ENCODE data around the gene HJV. TPM values are rescaled to one million over a fixed set of nuclear protein-coding genes. Genes with fewer than 3 reads are reported as not detected.
"Not testable (repeated sequence)": the region's sequence is repeated elsewhere in the genome, so short reads cannot be mapped to it uniquely, and the experiment has no call there.

The HJV gene
- polyA plus RNA-seq (ENCODE audit: insufficient read length in 12 of 12): 100 to 1,000 TPM in 10 of 12 donors, 10 to 100 TPM in 1, not detected in 1; 56.1 to 322 (median 225) TPM
- long read RNA-seq, donor 1: 0 reads
- long read RNA-seq, donor 2, transcript HJV-201 (4 exons, 2,234 nt): minor isoform, 15 of 116 reads
- long read RNA-seq, donor 2, transcript HJV-205 (3 exons, 1,419 nt): minor isoform, 5 of 116 reads
- long read RNA-seq, donor 2, transcript HJV-202 (3 exons, 2,123 nt): major isoform, 40 of 116 reads
- long read RNA-seq, donor 2, transcript HJV-204 (2 exons, 1,381 nt): minor isoform, 5 of 116 reads
- long read RNA-seq, donor 2, partial matches to known transcripts: 21 of 116 reads
- long read RNA-seq, donor 2, other reads (novel, unspliced or antisense): 27 of 116 reads
- long read RNA-seq, donor 3, transcript HJV-201 (4 exons, 2,234 nt): minor isoform, 14 of 55 reads
- long read RNA-seq, donor 3, transcript HJV-202 (3 exons, 2,123 nt): major isoform, 20 of 55 reads
- long read RNA-seq, donor 3, partial matches to known transcripts: 5 of 55 reads
- long read RNA-seq, donor 3, other reads (novel, unspliced or antisense): 9 of 55 reads
- long read RNA-seq, donor 4, transcript HJV-202 (3 exons, 2,123 nt): major isoform, 11 of 42 reads
- long read RNA-seq, donor 4, transcript HJV-201 (4 exons, 2,234 nt): minor isoform, 7 of 42 reads
- long read RNA-seq, donor 4, partial matches to known transcripts: 12 of 42 reads
- long read RNA-seq, donor 4, other reads (novel, unspliced or antisense): 7 of 42 reads
- long read RNA-seq, donor 5, transcript HJV-202 (3 exons, 2,123 nt): major isoform, 53 of 166 reads
- long read RNA-seq, donor 5, transcript HJV-201 (4 exons, 2,234 nt): minor isoform, 28 of 166 reads
- long read RNA-seq, donor 5, transcript HJV-203 (3 exons, 536 nt): minor isoform, 5 of 166 reads
- long read RNA-seq, donor 5, transcript HJV-204 (2 exons, 1,381 nt): minor isoform, 5 of 166 reads
- long read RNA-seq, donor 5, partial matches to known transcripts: 36 of 166 reads
- long read RNA-seq, donor 5, other reads (novel, unspliced or antisense): 31 of 166 reads
- long read RNA-seq, donor 6, transcript HJV-201 (4 exons, 2,234 nt): minor isoform, 7 of 54 reads
- long read RNA-seq, donor 6, transcript HJV-202 (3 exons, 2,123 nt): major isoform, 16 of 54 reads
- long read RNA-seq, donor 6, partial matches to known transcripts: 18 of 54 reads
- long read RNA-seq, donor 6, other reads (novel, unspliced or antisense): 9 of 54 reads
- long read RNA-seq, donor 7, transcript HJV-201 (4 exons, 2,234 nt): minor isoform, 5 of 54 reads
- long read RNA-seq, donor 7, transcript HJV-202 (3 exons, 2,123 nt): major isoform, 22 of 54 reads
- long read RNA-seq, donor 7, partial matches to known transcripts: 16 of 54 reads
- long read RNA-seq, donor 7, other reads (novel, unspliced or antisense): 0 of 54 reads
- long read RNA-seq, donor 8, transcript HJV-205 (3 exons, 1,419 nt): minor isoform, 6 of 173 reads
- long read RNA-seq, donor 8, transcript HJV-202 (3 exons, 2,123 nt): major isoform, 55 of 173 reads
- long read RNA-seq, donor 8, transcript HJV-203 (3 exons, 536 nt): minor isoform, 7 of 173 reads
- long read RNA-seq, donor 8, transcript HJV-201 (4 exons, 2,234 nt): minor isoform, 26 of 173 reads
- long read RNA-seq, donor 8, partial matches to known transcripts: 47 of 173 reads
- long read RNA-seq, donor 8, other reads (novel, unspliced or antisense): 28 of 173 reads
- long read RNA-seq, donor 9, transcript HJV-202 (3 exons, 2,123 nt): major isoform, 13 of 65 reads
- long read RNA-seq, donor 9, partial matches to known transcripts: 34 of 65 reads
- long read RNA-seq, donor 9, other reads (novel, unspliced or antisense): 7 of 65 reads
- long read RNA-seq, donor 10, transcript HJV-201 (4 exons, 2,234 nt): minor isoform, 29 of 127 reads
- long read RNA-seq, donor 10, transcript HJV-202 (3 exons, 2,123 nt): major isoform, 35 of 127 reads
- long read RNA-seq, donor 10, partial matches to known transcripts: 29 of 127 reads
- long read RNA-seq, donor 10, other reads (novel, unspliced or antisense): 25 of 127 reads
- long read RNA-seq, donor 11, transcript HJV-201 (4 exons, 2,234 nt): minor isoform, 9 of 78 reads
- long read RNA-seq, donor 11, transcript HJV-202 (3 exons, 2,123 nt): major isoform, 27 of 78 reads
- long read RNA-seq, donor 11, partial matches to known transcripts: 23 of 78 reads
- long read RNA-seq, donor 11, other reads (novel, unspliced or antisense): 9 of 78 reads

DNA sequence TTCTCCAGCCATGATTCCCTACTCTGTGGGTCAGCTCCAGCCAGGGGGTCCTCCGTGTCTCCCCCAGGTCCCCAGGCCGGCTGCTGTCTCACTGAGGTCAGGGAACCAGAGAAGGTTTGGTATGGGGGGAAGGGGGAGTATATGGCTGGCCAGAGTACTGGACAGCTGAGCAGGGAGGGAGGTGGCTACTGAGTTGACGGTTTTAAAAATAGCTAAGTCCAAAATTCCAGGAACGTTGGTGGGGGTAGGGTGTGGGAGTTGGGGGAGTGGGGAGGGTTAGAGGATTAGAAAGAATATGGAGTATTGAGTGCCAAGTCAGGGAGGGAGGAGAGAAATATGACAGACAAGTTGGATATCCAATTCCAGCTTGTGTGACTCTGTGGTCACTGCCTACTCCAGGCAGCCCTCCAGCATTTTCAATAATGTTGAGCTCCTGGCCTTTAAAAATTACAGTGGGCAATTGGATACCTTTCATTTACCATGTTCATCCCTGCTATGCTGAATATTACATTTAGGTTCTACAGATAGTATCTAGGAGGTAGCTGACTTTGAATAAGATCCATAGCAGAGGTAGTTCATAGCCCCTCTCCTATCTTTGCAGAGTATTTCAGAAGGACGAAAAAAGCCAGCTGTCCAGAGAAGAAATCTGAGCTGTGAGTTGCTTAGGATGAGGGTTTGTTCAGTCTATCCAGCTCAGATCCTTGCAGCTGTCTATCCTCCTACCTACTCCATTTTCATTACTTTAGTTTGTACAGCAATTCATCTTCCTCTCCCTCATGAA lies at the start of gene HJV:
Gene HJV, minus strand, starts transcription at position 114 of the 781 bp plus-strand sequence. CDS start 1,504 bp downstream, outside the sequence.
- DNase-seq: peak; percentile 19

DNA sequence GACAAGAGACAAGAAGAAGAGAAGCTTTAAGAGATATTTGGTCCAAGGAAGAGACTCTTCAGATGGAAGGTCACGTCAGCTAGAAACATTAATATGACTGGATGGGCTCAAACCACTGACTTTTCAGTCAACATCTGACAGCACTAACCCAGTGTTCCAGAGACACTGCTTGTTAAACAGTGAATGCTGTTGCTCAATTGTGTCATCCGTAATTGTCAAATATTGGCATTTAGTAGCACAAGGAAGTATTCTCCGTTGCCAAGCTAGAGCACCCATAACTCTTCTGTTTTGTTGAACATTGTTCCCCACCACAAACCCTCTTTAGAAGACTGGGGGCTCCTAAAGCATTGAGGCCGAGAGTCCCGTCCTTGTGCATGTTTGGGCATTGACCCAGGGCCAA lies 37.6 kb upstream of the HJV start:
- not testable (repeated sequence) for DNase-seq

DNA sequence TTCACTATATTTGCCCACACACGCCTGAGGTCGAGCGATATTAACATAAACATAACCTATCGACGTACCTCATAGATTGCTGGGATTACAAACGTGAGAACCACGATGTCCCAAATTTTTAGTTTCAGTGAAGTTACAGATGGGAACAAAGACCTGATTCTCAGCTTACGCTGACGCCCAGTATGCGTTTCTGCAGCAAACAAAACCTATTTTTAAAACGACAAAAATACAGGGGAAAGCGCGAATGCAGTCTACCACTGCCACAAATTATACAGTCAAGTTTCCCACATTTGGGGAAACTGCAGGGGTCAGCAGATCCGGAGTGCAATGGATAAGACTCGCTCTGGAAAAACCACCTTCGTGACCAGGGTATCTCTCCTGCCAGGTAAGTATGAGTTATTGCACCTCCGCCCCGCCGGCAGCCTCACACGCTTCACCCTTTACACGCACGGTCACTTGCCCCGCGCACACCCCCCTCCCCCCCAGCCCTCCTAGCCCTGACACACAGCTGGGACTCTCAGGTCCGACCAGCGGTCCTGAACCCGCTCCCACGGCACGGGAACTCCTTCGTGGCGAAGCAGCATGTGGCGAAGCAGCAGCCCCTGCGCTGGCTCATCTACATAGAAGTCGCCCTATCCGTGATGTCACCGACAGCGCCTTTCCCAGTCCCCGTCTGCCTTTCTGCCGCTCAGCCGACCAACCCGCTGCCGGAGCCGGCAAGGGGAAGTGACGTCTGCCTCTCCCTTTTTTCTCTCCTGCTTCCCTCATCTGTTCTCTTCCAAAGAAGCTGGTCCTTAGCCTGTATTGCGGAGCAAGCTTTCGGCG lies 30.5 kb upstream of the HJV start:
- DNase-seq: peak; percentile 76

DNA sequence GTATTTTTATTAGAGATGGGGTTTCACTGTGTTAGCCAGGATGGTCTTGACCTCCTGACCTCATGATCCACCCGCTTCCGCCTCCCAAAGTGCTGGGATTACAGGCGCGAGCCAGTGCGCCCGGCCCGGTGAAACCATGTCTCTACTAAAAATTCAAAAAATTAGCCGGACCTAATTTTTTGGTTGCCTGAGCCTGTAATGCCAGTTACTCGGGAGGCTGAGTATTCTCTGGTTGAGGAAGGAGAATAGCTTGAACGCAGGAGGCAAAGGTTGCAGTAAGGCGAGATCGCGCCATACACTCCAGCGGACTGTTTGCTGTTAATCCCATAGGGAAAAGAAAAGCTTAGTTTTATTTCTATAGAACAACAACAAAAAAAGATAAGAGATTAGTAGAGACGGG lies 29.9 kb upstream of the HJV start:
- DNase-seq: no peak

GRCh38 chr1:146050652-146050963 lies 29.1 kb upstream of the HJV start:
- DNase-seq: not testable (repeated sequence)

- DNase-seq: not testable (repeated sequence)
Measured at GRCh38 chr1:146049866-146050651, 28.5 kb upstream of the HJV start.

GRCh38 chr1:146049436-146049835 lies 27.9 kb upstream of the HJV start:
- DNase-seq: no peak

DNA sequence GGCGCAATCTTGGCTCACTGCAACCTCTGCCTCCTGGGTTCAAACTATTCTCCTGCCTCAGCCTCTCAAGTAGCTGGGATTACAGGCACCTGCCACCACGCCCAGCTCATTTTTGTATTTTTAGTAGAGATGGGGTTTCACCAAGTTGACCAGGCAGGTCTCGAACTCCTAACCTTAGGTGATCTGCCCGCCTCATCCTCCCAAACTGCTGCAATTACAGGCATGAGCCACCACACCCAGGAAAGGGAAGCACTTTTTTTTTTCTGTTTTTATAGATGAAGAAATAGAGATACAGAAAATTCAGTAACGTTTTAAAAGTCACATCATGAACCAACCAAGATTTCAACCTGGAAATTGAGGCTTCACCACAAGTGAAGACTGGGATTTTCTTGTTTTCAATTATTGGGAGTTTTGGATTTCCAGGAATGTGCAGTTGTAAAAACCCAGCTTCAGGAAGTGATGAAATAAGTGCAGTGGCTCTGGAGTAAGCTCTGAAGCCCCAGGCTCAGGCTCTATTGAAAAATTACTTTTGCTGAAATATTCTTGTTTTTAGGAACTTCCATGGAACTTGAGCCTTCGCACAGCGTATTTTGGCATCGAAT lies 27.1 kb upstream of the HJV start:
- not testable (repeated sequence) for DNase-seq

DNA sequence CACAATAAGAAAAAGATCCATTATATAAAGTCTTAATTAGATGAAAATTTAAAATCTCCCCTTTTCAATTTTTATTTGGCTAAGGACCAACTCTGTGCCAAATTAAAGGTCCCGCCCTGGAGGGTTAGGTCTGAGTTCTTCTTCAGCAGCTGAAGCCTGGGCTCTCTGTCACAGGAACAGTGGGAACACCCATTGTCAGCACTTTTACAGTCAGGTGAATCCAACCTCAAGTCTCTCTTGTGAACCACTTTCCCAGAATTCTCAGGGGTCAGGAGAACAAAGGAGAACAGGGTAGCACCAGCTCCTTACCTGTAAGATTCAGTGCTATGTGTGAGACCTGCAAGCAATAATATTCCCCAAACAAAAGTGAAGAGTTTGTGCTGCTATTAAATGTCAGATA lies 25.1 kb upstream of the HJV start:
- DNase-seq: no peak

DNA sequence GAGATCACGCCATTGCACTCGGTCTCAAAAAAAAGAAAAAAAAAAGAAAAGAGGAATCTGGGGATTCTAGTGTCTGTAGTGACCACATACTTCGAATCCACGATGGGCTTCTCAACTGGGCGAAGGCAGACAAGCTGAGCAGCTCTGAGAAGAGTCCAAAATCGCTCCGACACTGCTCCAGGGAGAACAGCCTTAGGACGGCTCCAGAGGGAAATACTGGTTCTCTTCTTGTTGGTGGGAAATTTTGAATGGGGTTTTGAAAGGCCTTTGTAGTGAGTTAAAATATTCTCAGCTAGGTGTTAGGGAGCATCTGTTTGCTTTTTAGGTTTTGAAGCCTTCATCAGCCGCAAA lies 18.3 kb upstream of the HJV start:
- DNase-seq: no peak

- peak; percentile 91 for DNase-seq
Measured at GRCh38 chr1:146036965-146037646, 15.6 kb upstream of the HJV start.

GRCh38 chr1:146036241-146036964 lies 14.9 kb upstream of the HJV start:
- no peak for DNase-seq

DNA sequence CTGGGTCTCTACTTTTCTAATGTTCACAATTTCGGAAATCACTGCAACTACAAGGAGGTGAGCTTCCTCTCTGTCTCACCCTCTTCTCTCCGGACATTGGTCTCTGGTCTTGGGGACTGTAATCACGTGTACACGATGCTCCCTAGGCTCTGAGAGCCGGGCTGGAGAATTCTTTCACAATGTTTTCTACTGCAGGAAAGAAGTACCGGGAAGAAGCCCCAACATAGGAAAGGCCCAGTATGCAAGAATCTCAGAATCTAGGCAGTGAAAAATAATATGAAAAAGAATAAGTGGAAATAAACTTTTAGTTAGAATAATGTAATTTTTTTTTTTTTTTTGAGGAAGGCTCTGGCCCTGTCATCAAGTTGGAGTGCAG lies 13.5 kb upstream of the HJV start:
- peak; percentile 30 for DNase-seq

DNA sequence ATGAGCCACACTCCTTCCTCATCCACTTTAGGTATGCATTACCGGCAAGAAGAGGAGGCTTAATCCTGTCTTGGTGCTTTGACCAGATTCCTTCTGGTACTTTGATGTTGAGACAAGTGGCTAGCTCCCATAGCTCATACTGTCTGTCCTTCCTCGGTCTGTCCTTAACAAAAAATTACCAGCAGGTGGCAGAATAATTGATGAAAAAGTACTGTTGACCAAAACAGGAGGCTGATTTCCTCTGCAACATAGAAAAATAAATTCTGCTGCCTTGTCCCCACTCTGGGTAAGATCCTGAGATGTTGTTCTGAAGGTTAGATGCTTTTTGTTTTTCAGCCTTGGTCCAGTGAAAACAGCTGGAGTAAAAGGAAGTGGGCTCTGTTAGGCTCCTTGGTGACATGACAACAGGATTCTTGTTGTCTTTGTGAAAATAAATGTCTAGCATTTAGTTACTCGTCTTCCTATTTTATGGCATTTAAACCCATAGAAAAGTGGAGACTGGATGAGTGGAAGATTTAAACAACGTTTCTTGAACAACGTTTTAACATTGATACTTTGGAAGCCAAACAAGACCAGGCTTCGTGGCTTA lies 11.2 kb upstream of the HJV start:
- peak; percentile 40 for DNase-seq

- DNase-seq: no peak
Measured at GRCh38 chr1:146031476-146031875, 9.9 kb upstream of the HJV start.
